WTC11 (cell line): ENCODE results near the gene GAB1.

Experiments
- CREM ChIP-seq: sonication (generic); formaldehyde crosslinking; IDR thresholded peaks from 2 replicates; pipeline ENCODE4 v1.8.1; 2022; ENCODE audit warnings: mild to moderate bottlenecking, missing genetic modification reagents, moderate library complexity
- MYBL2 ChIP-seq: sonication (generic); formaldehyde crosslinking; IDR thresholded peaks from 2 replicates; pipeline ENCODE4 v1.8.1; 2023; ENCODE audit warnings: mild to moderate bottlenecking, moderate library complexity, missing genetic modification reagents
- RELA ChIP-seq: sonication (generic); formaldehyde crosslinking; IDR thresholded peaks from 2 replicates; pipeline ENCODE4 v1.8.1; 2022; ENCODE audit warnings: missing genetic modification reagents, mild to moderate bottlenecking, borderline replicate concordance
- ZNF121 ChIP-seq: sonication (generic); formaldehyde crosslinking; IDR thresholded peaks from 2 replicates; pipeline ENCODE4 v1.8.0; 2023; ENCODE audit warnings: missing genetic modification reagents
- ZNF232 ChIP-seq: sonication (generic); formaldehyde crosslinking; IDR thresholded peaks from 2 replicates; pipeline ENCODE4 v1.8.0; 2022; ENCODE audit warnings: mild to moderate bottlenecking, missing genetic modification reagents
- ZNF423 ChIP-seq: fragments of 250-450 bp; sonication (Bioruptor Pico); IDR thresholded peaks from 2 replicates; pipeline ENCODE4 v2.1.2; 2022; ENCODE audit warnings: mild to moderate bottlenecking, moderate library complexity
- TF ChIP-seq, protein P1 (sequence below): fragments of 200-600 bp; IDR thresholded peaks from 2 replicates; pipeline ENCODE4 v1.8.0; 2022; ENCODE audit warnings: antibody characterized with exemption
- TF ChIP-seq, protein P2 (sequence below): sonication (generic); formaldehyde crosslinking; IDR thresholded peaks from 2 replicates; pipeline ENCODE4 v1.8.0; 2023; ENCODE audit warnings: missing genetic modification reagents, mild to moderate bottlenecking, borderline replicate concordance
- TF ChIP-seq, protein P3 (sequence below): sonication (generic); formaldehyde crosslinking; IDR thresholded peaks from 2 replicates; pipeline ENCODE4 v1.8.1; 2023; ENCODE audit warnings: mild to moderate bottlenecking, missing genetic modification reagents
- TF ChIP-seq, protein P4 (sequence below): sonication (generic); formaldehyde crosslinking; IDR thresholded peaks from 2 replicates; pipeline ENCODE4 v1.8.1; 2023; ENCODE audit warnings: mild to moderate bottlenecking, missing genetic modification reagents, borderline replicate concordance
- TF ChIP-seq, protein P5 (sequence below): sonication (generic); formaldehyde crosslinking; IDR thresholded peaks from 2 replicates; pipeline ENCODE4 v1.8.1; 2022; ENCODE audit warnings: low read depth, mild to moderate bottlenecking, moderate library complexity, missing genetic modification reagents, borderline replicate concordance
- TF ChIP-seq, protein P6 (sequence below): sonication (generic); formaldehyde crosslinking; IDR thresholded peaks from 2 replicates; pipeline ENCODE4 v1.8.1; 2023; ENCODE audit warnings: mild to moderate bottlenecking, missing genetic modification reagents, moderate library complexity

DNA sequence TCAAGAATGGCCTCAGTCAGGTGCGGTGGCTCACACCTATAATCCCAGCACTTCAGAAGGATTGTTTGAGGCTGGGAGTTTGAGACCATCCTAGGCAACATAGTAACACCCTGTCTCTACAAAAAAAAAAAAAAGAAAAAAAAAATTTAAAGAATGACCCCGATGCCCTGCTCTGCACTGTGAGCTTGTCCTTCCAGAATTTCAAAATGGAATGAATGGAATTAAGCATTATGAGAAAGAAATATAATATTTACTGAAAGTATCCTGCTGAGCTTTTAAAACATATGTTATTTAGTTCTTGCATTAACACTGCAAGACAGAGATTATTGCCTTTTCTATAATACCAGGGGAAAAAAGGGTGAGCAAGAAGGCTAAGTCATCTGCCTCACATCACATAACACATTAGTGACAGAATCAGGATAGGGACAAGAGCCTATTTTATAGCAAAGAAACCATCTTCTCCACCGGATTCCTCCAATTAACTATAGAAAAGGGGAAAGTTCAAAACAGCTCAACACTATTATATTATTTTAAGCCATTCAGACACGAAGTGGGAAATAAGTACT, 41.9 kb upstream of the GAB1 start:
- TF ChIP-seq, protein P1, sequence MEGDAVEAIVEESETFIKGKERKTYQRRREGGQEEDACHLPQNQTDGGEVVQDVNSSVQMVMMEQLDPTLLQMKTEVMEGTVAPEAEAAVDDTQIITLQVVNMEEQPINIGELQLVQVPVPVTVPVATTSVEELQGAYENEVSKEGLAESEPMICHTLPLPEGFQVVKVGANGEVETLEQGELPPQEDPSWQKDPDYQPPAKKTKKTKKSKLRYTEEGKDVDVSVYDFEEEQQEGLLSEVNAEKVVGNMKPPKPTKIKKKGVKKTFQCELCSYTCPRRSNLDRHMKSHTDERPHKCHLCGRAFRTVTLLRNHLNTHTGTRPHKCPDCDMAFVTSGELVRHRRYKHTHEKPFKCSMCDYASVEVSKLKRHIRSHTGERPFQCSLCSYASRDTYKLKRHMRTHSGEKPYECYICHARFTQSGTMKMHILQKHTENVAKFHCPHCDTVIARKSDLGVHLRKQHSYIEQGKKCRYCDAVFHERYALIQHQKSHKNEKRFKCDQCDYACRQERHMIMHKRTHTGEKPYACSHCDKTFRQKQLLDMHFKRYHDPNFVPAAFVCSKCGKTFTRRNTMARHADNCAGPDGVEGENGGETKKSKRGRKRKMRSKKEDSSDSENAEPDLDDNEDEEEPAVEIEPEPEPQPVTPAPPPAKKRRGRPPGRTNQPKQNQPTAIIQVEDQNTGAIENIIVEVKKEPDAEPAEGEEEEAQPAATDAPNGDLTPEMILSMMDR = no peak
- TF ChIP-seq, protein P2, sequence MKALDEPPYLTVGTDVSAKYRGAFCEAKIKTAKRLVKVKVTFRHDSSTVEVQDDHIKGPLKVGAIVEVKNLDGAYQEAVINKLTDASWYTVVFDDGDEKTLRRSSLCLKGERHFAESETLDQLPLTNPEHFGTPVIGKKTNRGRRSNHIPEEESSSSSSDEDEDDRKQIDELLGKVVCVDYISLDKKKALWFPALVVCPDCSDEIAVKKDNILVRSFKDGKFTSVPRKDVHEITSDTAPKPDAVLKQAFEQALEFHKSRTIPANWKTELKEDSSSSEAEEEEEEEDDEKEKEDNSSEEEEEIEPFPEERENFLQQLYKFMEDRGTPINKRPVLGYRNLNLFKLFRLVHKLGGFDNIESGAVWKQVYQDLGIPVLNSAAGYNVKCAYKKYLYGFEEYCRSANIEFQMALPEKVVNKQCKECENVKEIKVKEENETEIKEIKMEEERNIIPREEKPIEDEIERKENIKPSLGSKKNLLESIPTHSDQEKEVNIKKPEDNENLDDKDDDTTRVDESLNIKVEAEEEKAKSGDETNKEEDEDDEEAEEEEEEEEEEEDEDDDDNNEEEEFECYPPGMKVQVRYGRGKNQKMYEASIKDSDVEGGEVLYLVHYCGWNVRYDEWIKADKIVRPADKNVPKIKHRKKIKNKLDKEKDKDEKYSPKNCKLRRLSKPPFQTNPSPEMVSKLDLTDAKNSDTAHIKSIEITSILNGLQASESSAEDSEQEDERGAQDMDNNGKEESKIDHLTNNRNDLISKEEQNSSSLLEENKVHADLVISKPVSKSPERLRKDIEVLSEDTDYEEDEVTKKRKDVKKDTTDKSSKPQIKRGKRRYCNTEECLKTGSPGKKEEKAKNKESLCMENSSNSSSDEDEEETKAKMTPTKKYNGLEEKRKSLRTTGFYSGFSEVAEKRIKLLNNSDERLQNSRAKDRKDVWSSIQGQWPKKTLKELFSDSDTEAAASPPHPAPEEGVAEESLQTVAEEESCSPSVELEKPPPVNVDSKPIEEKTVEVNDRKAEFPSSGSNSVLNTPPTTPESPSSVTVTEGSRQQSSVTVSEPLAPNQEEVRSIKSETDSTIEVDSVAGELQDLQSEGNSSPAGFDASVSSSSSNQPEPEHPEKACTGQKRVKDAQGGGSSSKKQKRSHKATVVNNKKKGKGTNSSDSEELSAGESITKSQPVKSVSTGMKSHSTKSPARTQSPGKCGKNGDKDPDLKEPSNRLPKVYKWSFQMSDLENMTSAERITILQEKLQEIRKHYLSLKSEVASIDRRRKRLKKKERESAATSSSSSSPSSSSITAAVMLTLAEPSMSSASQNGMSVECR (CRISPR knock-in tag) = no peak
- TF ChIP-seq ZNF121 (CRISPR knock-in tag) (no peak), MYBL2 (CRISPR knock-in tag) (no peak), ZNF423 (no peak), ZNF232 (no peak), RELA (CRISPR knock-in tag) (no peak), CREM (no peak)
- TF ChIP-seq, protein P3, sequence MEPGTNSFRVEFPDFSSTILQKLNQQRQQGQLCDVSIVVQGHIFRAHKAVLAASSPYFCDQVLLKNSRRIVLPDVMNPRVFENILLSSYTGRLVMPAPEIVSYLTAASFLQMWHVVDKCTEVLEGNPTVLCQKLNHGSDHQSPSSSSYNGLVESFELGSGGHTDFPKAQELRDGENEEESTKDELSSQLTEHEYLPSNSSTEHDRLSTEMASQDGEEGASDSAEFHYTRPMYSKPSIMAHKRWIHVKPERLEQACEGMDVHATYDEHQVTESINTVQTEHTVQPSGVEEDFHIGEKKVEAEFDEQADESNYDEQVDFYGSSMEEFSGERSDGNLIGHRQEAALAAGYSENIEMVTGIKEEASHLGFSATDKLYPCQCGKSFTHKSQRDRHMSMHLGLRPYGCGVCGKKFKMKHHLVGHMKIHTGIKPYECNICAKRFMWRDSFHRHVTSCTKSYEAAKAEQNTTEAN (CRISPR knock-in tag) = no peak
- TF ChIP-seq, protein P4, sequence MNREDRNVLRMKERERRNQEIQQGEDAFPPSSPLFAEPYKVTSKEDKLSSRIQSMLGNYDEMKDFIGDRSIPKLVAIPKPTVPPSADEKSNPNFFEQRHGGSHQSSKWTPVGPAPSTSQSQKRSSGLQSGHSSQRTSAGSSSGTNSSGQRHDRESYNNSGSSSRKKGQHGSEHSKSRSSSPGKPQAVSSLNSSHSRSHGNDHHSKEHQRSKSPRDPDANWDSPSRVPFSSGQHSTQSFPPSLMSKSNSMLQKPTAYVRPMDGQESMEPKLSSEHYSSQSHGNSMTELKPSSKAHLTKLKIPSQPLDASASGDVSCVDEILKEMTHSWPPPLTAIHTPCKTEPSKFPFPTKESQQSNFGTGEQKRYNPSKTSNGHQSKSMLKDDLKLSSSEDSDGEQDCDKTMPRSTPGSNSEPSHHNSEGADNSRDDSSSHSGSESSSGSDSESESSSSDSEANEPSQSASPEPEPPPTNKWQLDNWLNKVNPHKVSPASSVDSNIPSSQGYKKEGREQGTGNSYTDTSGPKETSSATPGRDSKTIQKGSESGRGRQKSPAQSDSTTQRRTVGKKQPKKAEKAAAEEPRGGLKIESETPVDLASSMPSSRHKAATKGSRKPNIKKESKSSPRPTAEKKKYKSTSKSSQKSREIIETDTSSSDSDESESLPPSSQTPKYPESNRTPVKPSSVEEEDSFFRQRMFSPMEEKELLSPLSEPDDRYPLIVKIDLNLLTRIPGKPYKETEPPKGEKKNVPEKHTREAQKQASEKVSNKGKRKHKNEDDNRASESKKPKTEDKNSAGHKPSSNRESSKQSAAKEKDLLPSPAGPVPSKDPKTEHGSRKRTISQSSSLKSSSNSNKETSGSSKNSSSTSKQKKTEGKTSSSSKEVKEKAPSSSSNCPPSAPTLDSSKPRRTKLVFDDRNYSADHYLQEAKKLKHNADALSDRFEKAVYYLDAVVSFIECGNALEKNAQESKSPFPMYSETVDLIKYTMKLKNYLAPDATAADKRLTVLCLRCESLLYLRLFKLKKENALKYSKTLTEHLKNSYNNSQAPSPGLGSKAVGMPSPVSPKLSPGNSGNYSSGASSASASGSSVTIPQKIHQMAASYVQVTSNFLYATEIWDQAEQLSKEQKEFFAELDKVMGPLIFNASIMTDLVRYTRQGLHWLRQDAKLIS (CRISPR knock-in tag) = no peak
- TF ChIP-seq, protein P5, sequence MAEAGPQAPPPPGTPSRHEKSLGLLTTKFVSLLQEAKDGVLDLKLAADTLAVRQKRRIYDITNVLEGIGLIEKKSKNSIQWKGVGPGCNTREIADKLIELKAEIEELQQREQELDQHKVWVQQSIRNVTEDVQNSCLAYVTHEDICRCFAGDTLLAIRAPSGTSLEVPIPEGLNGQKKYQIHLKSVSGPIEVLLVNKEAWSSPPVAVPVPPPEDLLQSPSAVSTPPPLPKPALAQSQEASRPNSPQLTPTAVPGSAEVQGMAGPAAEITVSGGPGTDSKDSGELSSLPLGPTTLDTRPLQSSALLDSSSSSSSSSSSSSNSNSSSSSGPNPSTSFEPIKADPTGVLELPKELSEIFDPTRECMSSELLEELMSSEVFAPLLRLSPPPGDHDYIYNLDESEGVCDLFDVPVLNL (CRISPR knock-in tag) = no peak
- TF ChIP-seq, protein P6, sequence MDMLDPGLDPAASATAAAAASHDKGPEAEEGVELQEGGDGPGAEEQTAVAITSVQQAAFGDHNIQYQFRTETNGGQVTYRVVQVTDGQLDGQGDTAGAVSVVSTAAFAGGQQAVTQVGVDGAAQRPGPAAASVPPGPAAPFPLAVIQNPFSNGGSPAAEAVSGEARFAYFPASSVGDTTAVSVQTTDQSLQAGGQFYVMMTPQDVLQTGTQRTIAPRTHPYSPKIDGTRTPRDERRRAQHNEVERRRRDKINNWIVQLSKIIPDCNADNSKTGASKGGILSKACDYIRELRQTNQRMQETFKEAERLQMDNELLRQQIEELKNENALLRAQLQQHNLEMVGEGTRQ (CRISPR knock-in tag) = no peak
